Activated CD8-positive, alpha-beta memory T cell treated with anti-CD3 and anti-CD28 coated beads, Interleukin-2, amount 50 U/mL, for 48 hours (primary cell): Measurements from ENCODE around the gene HEBP2.
A peak's percentile ranks its signal among the peaks of the same experiment; 100 is the strongest.

Source experiments
- DNase-seq: peaks from one replicate; pipeline ENCODE4 v3.0.0-alpha.2; 2020

The HEBP2 gene

GRCh38 chr6:138397128-138398122 lies 6.6 kb upstream of the HEBP2 start:
- no peak for DNase-seq

GRCh38 chr6:138400326-138400725 lies 3.7 kb upstream of the HEBP2 start:
- no peak for DNase-seq

DNA sequence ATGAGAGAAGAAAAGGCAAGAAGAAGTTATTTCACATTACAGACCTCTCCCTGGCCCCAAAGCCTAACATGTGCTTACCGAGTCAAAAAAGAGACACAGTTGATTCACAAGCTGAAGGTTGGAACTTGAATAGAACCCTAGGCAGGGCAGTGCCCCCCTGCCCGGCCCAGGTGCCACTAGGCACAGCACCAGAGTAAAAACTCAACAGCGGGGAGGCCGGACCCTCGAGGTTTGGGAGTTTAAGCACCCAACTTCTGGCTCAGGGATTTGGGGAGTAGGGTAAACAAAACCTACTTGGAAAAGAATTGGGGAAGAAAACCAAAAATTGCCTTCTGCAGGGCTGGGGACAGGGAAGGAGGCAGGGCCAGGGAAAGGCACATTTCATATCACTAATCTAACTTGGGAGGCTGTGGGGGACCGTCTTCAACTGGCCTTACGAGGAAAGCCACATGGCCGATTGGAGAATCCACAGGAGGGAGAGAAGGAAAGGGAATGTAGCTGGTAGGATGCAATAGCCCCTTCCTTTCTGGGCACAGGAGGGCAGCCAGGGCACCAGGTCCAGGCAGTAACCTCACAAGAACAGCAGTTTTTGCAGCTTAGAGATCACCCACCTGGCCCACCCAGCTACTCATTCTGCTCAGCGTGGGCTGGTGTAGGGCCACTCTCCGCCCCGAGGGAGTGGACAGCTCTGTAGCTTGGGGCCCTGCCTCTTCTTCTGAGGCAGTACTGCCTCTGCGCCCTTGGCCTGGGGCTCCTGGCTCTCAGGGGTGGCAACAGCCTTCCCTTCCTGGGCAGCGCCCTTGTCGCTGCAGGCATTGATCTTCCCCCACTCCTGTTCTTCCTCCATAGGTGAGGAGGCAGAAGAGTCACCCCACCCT lies 1.8 kb upstream of the HEBP2 start:
- no peak for DNase-seq

DNA sequence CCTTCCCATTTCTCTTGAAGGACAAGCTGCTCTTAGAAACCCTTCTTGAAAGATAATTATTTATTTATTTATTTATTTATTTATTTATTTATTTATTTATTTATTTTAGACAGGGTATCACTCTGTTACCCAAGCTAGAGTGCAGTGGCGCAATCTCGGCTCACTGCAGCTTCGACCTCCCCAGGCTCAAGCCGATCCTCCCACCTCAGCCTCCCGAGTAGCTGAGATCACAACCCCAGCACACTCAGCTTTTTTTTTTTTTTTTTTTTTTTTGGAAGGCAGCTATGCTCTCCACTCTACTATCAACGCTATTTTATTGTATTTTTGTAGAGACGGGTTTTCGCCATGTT lies 1.2 kb upstream of the HEBP2 start:
- DNase-seq: no peak

DNA sequence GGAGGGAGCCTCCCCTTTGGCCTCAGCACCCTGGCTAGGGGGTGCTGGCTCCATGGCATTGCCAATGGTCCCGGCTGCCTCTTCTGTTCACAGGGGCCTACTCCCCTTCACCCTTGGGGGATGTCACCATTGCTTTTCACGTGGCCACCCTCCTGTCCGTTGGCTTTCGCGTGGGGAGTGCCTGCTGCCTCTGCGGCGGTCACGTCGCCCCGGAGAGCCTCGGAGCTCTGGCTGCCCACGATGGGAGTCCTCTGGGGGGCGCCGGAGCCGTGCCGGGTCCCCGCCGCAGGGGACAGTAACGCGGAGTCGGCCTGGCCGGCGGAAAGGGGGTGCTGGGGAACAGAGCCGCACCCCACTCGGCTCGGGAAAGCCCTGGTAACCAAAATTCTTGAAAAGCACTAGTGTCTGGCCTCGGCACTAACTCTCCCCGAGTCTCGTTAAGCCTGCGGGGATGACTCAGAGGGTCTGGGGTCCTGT lies 661 bp upstream of the HEBP2 start:
- DNase-seq: peak; percentile 71

- peak; percentile 66 for DNase-seq
Measured at GRCh38 chr6:138404666-138405337, 779 bp downstream of the HEBP2 start.

DNA sequence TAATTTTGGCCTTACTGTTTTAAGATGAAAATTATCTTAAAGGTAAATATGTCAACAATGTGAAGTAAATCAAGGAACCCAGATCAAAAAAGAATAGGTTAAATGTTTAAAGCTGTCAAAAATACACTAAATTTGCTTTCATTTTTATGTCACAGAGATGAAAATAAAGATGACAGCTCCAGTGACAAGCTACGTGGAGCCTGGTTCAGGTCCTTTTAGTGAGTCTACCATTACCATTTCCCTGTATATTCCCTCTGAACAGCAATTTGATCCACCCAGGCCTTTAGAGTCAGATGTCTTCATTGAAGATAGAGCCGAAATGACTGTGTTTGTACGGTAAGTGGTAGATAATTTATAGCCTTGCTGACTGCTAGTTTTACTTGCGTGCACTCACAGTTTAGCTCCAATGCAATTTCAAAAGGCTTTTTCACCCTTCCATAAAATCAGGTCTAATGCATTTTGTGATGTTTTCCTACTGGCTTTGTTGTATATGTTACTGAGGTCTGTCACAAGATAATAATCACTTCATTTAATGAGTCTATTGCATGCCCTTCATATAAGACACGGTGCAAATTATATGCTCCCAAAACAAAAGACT lies 1.9 kb downstream of the HEBP2 start:
- no peak for DNase-seq

GRCh38 chr6:138406443-138406842 lies 2.4 kb downstream of the HEBP2 start:
- no peak for DNase-seq

DNA sequence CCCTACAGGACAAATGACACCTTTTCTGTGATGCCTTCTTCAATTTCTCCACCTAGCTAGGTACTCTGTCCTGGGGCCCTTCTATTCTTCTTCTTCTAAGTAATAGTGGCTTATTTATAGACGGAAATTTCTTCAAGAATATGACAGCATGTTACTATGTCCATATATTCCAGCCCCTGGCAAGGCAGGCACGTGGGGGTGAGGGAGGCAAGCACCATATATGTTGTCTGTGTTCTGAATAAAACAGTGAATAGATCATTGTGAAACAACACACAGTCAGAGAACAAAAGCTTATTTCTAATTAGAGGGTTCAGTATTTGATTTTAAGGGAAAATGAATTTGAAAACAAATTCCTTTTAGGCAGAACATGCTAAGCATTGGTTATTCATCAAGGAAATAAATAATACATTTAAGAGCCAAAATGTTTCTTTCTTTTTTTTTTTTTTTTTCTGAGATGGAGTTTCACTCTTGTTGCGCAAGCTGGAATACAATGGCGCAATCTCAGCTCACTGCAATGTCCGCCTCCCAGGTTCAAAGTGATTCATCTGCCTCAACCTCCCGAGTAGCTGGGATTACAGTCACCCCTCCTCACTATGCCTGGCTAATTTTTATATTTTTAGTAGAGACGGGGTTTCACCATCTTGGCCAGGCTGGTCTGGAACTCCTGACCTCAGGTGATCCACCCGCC lies 6.2 kb downstream of the HEBP2 start:
- no peak for DNase-seq

DNA sequence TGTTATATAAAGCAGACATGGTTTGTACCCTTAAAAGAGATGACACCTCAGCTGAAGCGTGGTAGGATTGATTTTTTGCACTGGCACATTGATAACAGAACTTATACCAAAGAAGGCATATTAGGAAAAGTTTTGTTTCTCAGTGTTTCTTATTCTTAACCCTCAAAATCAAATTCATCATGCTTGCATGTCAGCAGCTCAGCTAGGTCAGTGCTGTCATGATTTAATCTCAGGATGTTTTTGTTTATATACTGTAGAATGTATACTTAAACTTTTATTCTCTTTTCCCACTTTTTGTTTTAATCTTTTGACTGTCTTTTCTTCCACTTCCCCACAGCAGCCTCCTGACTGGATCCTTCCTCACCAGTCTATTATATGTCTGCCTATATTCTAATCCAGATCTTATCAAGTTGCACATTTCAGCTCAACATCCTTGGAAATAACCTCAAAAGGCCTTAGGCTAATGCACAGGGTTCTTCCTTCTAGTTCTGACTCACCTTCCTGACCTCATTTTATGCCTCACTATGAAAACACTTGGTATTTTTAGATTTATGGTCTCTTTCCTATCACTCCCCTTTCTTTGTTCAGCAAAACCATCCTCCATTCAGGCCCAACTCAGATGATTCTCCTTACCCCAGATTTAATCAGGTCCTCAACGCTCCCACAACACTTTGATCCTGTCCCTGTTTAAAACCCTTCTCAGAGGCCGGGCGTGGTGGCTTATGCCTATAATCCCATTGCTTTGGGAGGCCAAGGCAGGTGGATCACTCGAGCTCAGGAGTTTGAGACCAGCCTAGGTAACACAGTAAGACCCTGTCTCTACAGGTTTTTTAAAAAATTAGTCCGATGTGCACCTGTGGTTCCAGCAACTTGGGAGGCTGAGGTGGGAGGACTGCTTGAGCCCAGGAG lies 7.2 kb downstream of the HEBP2 start:
- no peak for DNase-seq

- no peak for DNase-seq
Measured at GRCh38 chr6:138415125-138415524, 11.1 kb downstream of the HEBP2 start.

- DNase-seq: no peak
Measured at GRCh38 chr6:138416206-138416605, 12.2 kb downstream of the HEBP2 start.

- DNase-seq: no peak
Measured at GRCh38 chr6:138417493-138418117, 13.6 kb downstream of the HEBP2 start.

GRCh38 chr6:138418118-138418742 lies 14.2 kb downstream of the HEBP2 start:
- DNase-seq: no peak

GRCh38 chr6:138419766-138420165 lies 15.7 kb downstream of the HEBP2 start:
- no peak for DNase-seq

DNA sequence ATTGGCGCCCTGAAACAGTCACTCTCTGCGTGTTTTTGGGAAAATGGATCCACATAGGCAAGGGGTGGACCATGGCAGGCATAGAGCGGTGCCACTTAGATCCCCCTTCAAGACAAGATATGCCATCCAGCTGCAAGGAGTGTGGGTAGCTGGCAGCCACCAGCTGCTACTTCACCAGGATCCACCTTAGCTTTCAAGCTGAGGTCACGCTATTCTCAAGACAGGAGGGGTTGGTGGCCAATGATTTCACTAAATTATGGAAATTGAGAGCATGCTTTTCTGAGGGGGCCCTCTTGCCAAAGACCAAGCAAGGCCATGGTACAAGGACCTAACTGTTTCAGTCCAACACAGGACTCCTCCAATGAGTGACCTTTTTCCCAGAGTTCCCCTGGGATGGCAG lies 16.3 kb downstream of the HEBP2 start:
- no peak for DNase-seq

DNA sequence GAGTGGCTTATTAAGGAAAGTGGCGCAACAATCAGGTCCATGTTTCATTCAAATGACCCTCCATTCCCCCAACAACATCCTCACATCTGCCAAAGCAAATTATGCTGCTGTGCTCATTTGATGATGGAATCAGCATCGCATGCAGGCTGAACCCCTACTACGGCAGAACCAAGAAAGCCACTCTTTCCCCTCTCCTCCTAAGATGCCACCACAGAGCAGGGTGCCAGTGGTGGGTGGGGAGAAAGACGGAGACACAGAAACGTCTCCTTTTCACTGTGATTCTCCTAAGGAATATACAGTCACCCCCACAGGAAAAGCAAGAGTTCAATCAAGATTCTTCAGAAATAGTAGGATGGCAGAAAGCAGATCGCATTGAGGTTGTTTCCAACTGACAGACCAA lies 17.1 kb downstream of the HEBP2 start:
- DNase-seq: no peak

GRCh38 chr6:138421608-138422007 lies 17.6 kb downstream of the HEBP2 start:
- no peak for DNase-seq

- no peak for DNase-seq
Measured at GRCh38 chr6:138422861-138423260, 18.8 kb downstream of the HEBP2 start.
